B cell (primary cell): ENCODE data around the gene RPL19.

Experiments used
- EZH2 ChIP-seq: IDR thresholded peaks from 2 replicates; pipeline ENCODE4 v1.6.1; 2012; ENCODE audit warnings: borderline replicate concordance, low read depth, mild to moderate bottlenecking, moderate library complexity, low read length; ENCODE audit not compliant: insufficient read depth, poor library complexity, severe bottlenecking
- TF ChIP-seq, protein P1 (sequence below): fragments of 200-600 bp; IDR thresholded peaks from one replicate; pipeline ENCODE4 v1.8.0; 2022; ENCODE audit warnings: antibody characterized with exemption, mild to moderate bottlenecking

DNA sequence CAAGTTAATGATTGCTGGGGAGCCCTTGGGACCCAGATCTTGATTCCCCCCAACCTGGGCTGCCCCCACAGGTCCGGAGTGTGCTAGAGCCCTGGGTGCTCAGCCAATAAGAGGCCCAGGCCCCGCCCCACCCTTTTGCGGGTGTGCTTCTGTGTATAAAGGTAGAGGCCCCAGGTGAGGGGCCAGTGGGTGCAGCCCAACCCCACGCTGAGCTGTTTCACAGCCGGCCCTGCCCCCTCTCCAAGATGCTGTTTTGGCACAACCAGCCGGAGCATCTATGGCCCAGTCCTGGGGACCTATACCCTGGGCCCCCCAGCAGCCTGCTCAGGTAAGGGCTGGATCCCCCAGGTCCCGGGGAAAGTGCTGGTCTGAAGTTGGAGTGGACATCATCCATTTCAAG, 37.5 kb downstream of the RPL19 start:
- TF ChIP-seq, protein P1, sequence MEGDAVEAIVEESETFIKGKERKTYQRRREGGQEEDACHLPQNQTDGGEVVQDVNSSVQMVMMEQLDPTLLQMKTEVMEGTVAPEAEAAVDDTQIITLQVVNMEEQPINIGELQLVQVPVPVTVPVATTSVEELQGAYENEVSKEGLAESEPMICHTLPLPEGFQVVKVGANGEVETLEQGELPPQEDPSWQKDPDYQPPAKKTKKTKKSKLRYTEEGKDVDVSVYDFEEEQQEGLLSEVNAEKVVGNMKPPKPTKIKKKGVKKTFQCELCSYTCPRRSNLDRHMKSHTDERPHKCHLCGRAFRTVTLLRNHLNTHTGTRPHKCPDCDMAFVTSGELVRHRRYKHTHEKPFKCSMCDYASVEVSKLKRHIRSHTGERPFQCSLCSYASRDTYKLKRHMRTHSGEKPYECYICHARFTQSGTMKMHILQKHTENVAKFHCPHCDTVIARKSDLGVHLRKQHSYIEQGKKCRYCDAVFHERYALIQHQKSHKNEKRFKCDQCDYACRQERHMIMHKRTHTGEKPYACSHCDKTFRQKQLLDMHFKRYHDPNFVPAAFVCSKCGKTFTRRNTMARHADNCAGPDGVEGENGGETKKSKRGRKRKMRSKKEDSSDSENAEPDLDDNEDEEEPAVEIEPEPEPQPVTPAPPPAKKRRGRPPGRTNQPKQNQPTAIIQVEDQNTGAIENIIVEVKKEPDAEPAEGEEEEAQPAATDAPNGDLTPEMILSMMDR, result no peak
- no peak for TF ChIP-seq EZH2
